Activated naive CD8-positive, alpha-beta T cell treated with anti-CD3 and anti-CD28 coated beads, Interleukin-2, amount 10 ng/mL, durations not matched to agents 7 days and 5 days (primary cell): ENCODE results near the gene MRPL2. TPM values are rescaled to one million over a fixed set of nuclear protein-coding genes. Genes with fewer than 3 reads are reported as not detected.
"Not testable (repeated sequence)": the region's sequence is repeated elsewhere in the genome, so short reads cannot be mapped to it uniquely, and the experiment has no call there.

Experiments
- ATAC-seq: fragments of 150-1000 bp; cut with Tn5 transposase; one replicate; pipeline ENCODE4 v1.10.0; 2021; ENCODE audit warnings: low read depth, moderate library complexity
- POLR2A ChIA-PET: fragments of 350-600 bp; sonication (Branson Sonifier 250); formaldehyde crosslinking; loops from one replicate; lab custom pipeline; 2021; ENCODE audit warnings: antibody characterized with exemption; lab: Charles Lee
- DNase-seq: peaks from one replicate; pipeline ENCODE4 v3.0.0; 2021
- H3K27ac Mint-ChIP-seq: one replicate; pipeline ENCODE4 v1.8.0; 2022; ENCODE audit warnings: mild to moderate bottlenecking, mixed read lengths
- H3K27me3 Mint-ChIP-seq: one replicate; pipeline ENCODE4 v1.8.0; 2022; ENCODE audit warnings: mild to moderate bottlenecking, moderate library complexity, mixed read lengths
- H3K36me3 Mint-ChIP-seq: one replicate; pipeline ENCODE4 v1.8.0; 2021; ENCODE audit warnings: mild to moderate bottlenecking, mixed read lengths
- H3K4me1 Mint-ChIP-seq: one replicate; pipeline ENCODE4 v1.8.0; 2021; ENCODE audit warnings: mixed read lengths
- H3K4me3 Mint-ChIP-seq: one replicate; pipeline ENCODE4 v1.8.0; 2022; ENCODE audit warnings: mild to moderate bottlenecking, moderate library complexity, mixed read lengths
- H3K9me3 Mint-ChIP-seq: one replicate; pipeline ENCODE4 v1.8.0; 2021; ENCODE audit warnings: mixed read lengths
- total RNA-seq, 2 experiments: library from RNA; stranded (reverse); gene quantifications; one replicate each; pipeline ENCODE4 v1.2.3, GENCODE V29; 2021

The MRPL2 gene
- total RNA-seq, 2 experiments from 2014 or later, result 50.1 to 65.2 TPM

GRCh38 chr6:43091020-43091419 lies 31.8 kb upstream of the MRPL2 start:
- no peak for ATAC-seq
- peaks cover 6% of the 10 kb centered on the region for H3K27me3 Mint-ChIP-seq
- peaks cover 15% of the 10 kb centered on the region for H3K4me1 Mint-ChIP-seq
- no peak overlapping the region for H3K27ac Mint-ChIP-seq
- no peaks in the 10 kb centered on the region for H3K36me3 Mint-ChIP-seq
- POLR2A ChIA-PET, result interaction anchor here (0.6 kb wide), 1 partner anchor 267 kb away, joined by 3 read pairs; no protein-coding TSS in a partner anchor
- no peaks in the 10 kb centered on the region for H3K9me3 Mint-ChIP-seq
- H3K4me3 Mint-ChIP-seq, result no peak overlapping the region
- no peak for DNase-seq

- DNase-seq (no peak), ATAC-seq (no peak)
- Mint-ChIP-seq H3K27ac (no peak overlapping the region), H3K36me3 (no peaks in the 10 kb centered on the region), H3K27me3 (peaks cover 6% of the 10 kb centered on the region), H3K4me1 (peaks cover 14% of the 10 kb centered on the region), H3K4me3 (no peak overlapping the region), H3K9me3 (no peaks in the 10 kb centered on the region)
- POLR2A ChIA-PET, result interaction anchor here (0.6 kb wide), 1 partner anchor 267 kb away, joined by 3 read pairs; no protein-coding TSS in a partner anchor
These were observed 31.3 kb upstream of the MRPL2 start for GRCh38 chr6:43090559-43090956.

- no peak overlapping the region for H3K4me3 Mint-ChIP-seq
- H3K4me1 Mint-ChIP-seq, result peaks cover 14% of the 10 kb centered on the region
- H3K27ac Mint-ChIP-seq, result no peak overlapping the region
- POLR2A ChIA-PET, result no interaction called here
- DNase-seq, result no peak
- H3K36me3 Mint-ChIP-seq, result no peaks in the 10 kb centered on the region
- peaks cover 6% of the 10 kb centered on the region for H3K27me3 Mint-ChIP-seq
- ATAC-seq, result no peak
- no peaks in the 10 kb centered on the region for H3K9me3 Mint-ChIP-seq
These were observed 30.8 kb upstream of the MRPL2 start for GRCh38 chr6:43089874-43090558.

- POLR2A ChIA-PET, result no interaction called here
- ATAC-seq, result no peak
These were observed 30.2 kb upstream of the MRPL2 start for GRCh38 chr6:43089467-43089866.

GRCh38 chr6:43088654-43089056 lies 29.4 kb upstream of the MRPL2 start:
- POLR2A ChIA-PET, result no interaction called here
- Mint-ChIP-seq H3K9me3 (no peaks in the 10 kb centered on the region), H3K27ac (no peak overlapping the region), H3K4me3 (no peak overlapping the region), H3K36me3 (no peaks in the 10 kb centered on the region), H3K27me3 (peaks cover 6% of the 10 kb centered on the region), H3K4me1 (peaks cover 10% of the 10 kb centered on the region)
- DNase-seq (no peak), ATAC-seq (no peak)

More at GRCh38 chr6:43089467-43089866, 30.2 kb upstream of the MRPL2 start:
- DNase-seq, result no peak
- Mint-ChIP-seq H3K27ac (no peak overlapping the region), H3K9me3 (no peaks in the 10 kb centered on the region), H3K36me3 (no peaks in the 10 kb centered on the region), H3K27me3 (peaks cover 6% of the 10 kb centered on the region), H3K4me1 (peaks cover 14% of the 10 kb centered on the region), H3K4me3 (no peak overlapping the region)

GRCh38 chr6:43086022-43086658 lies 26.9 kb upstream of the MRPL2 start:
- POLR2A ChIA-PET, result no interaction called here
- no peaks in the 10 kb centered on the region for H3K9me3 Mint-ChIP-seq
- ATAC-seq (no peak), DNase-seq (no peak)
- no peaks in the 10 kb centered on the region for H3K36me3 Mint-ChIP-seq
- H3K4me3 Mint-ChIP-seq, result no peak overlapping the region
- H3K27me3 Mint-ChIP-seq, result peaks cover 11% of the 10 kb centered on the region
- H3K27ac Mint-ChIP-seq, result no peak overlapping the region
- H3K4me1 Mint-ChIP-seq, result no peaks in the 10 kb centered on the region

GRCh38 chr6:43082806-43083655 lies 23.8 kb upstream of the MRPL2 start:
- H3K27ac Mint-ChIP-seq, result no peak overlapping the region
- no peak for ATAC-seq
- no peaks in the 10 kb centered on the region for H3K9me3 Mint-ChIP-seq
- no peaks in the 10 kb centered on the region for H3K4me1 Mint-ChIP-seq
- DNase-seq, result no peak
- POLR2A ChIA-PET, result interaction anchor here (0.8 kb wide), 1 partner anchor 104 kb away, joined by 3 read pairs; the partner anchor contains the start of gene PEX6
- peaks cover 23% of the 10 kb centered on the region for H3K27me3 Mint-ChIP-seq
- no peak overlapping the region for H3K4me3 Mint-ChIP-seq
- H3K36me3 Mint-ChIP-seq, result no peaks in the 10 kb centered on the region

GRCh38 chr6:43081922-43082321 lies 22.7 kb upstream of the MRPL2 start:
- ATAC-seq, H3K4me3 Mint-ChIP-seq, H3K9me3 Mint-ChIP-seq, POLR2A ChIA-PET, H3K36me3 Mint-ChIP-seq, H3K27ac Mint-ChIP-seq, DNase-seq, H3K4me1 Mint-ChIP-seq: not testable (repeated sequence)
- peaks cover 30% of the 10 kb centered on the region for H3K27me3 Mint-ChIP-seq

GRCh38 chr6:43081043-43081442 lies 21.8 kb upstream of the MRPL2 start:
- ATAC-seq (no peak), DNase-seq (no peak)
- Mint-ChIP-seq H3K27me3 (peaks cover 34% of the 10 kb centered on the region), H3K4me3 (no peak overlapping the region), H3K27ac (no peak overlapping the region), H3K9me3 (no peaks in the 10 kb centered on the region), H3K4me1 (no peaks in the 10 kb centered on the region), H3K36me3 (no peaks in the 10 kb centered on the region)
- POLR2A ChIA-PET, result no interaction called here

- no peaks in the 10 kb centered on the region for H3K4me1 Mint-ChIP-seq
- POLR2A ChIA-PET, result no interaction called here
- no peak overlapping the region for H3K4me3 Mint-ChIP-seq
- no peak overlapping the region for H3K27ac Mint-ChIP-seq
- H3K27me3 Mint-ChIP-seq, result peaks cover 43% of the 10 kb centered on the region
- ATAC-seq (no peak), DNase-seq (no peak)
- H3K9me3 Mint-ChIP-seq, result no peaks in the 10 kb centered on the region
- no peaks in the 10 kb centered on the region for H3K36me3 Mint-ChIP-seq
These were observed 19.5 kb upstream of the MRPL2 start for GRCh38 chr6:43078691-43079090.

- ATAC-seq (no peak), DNase-seq (no peak)
- no peak overlapping the region for H3K4me3 Mint-ChIP-seq
- peaks cover 40% of the 10 kb centered on the region for H3K27me3 Mint-ChIP-seq
- no peaks in the 10 kb centered on the region for H3K36me3 Mint-ChIP-seq
- no peaks in the 10 kb centered on the region for H3K4me1 Mint-ChIP-seq
- POLR2A ChIA-PET, result no interaction called here
- no peak overlapping the region for H3K27ac Mint-ChIP-seq
- H3K9me3 Mint-ChIP-seq, result no peaks in the 10 kb centered on the region
These were observed 18.8 kb upstream of the MRPL2 start for GRCh38 chr6:43077981-43078511.

- DNase-seq, result no peak
- no peaks in the 10 kb centered on the region for H3K9me3 Mint-ChIP-seq
- H3K4me1 Mint-ChIP-seq, result no peaks in the 10 kb centered on the region
- H3K36me3 Mint-ChIP-seq, result no peaks in the 10 kb centered on the region
- H3K27me3 Mint-ChIP-seq, result peaks cover 38% of the 10 kb centered on the region
- POLR2A ChIA-PET, result no interaction called here
- no peak for ATAC-seq
- no peak overlapping the region for H3K27ac Mint-ChIP-seq
- no peak overlapping the region for H3K4me3 Mint-ChIP-seq
These were observed 18.1 kb upstream of the MRPL2 start for GRCh38 chr6:43077333-43077809.
